SK-N-SH treated with all-trans-retinoic acid at 6 μM for 48 hours (cell line): ENCODE measurements around the gene UNCX.

Experiments
- ARNTL ChIP-seq: fragments of 450-650 bp; formaldehyde crosslinking; IDR thresholded peaks from 2 replicates; pipeline ENCODE4 v1.5.0; 2020; ENCODE audit warnings: low read depth, mild to moderate bottlenecking, moderate library complexity, borderline replicate concordance
- BACH2 ChIP-seq: fragments of 250-450 bp; sonication (Bioruptor Pico); IDR thresholded peaks from 2 replicates; pipeline ENCODE4 v1.9.0; 2021; ENCODE audit warnings: mild to moderate bottlenecking, borderline replicate concordance
- ESRRG ChIP-seq: fragments of 250-450 bp; sonication (Bioruptor Pico); IDR thresholded peaks from 2 replicates; pipeline ENCODE4 v1.6.1; 2021; ENCODE audit warnings: mild to moderate bottlenecking
- ISL1 ChIP-seq: fragments of 250-450 bp; sonication (Bioruptor Pico); IDR thresholded peaks from 2 replicates; pipeline ENCODE4 v2.1.2; 2022; ENCODE audit warnings: mild to moderate bottlenecking, moderate library complexity
- OSR1 ChIP-seq: fragments of 250-450 bp; sonication (Bioruptor Pico); IDR thresholded peaks from 2 replicates; pipeline ENCODE4 v1.8.0; 2022; ENCODE audit warnings: moderate library complexity, mild to moderate bottlenecking, inconsistent platforms
- PPARA ChIP-seq: fragments of 250-450 bp; sonication (Bioruptor Pico); IDR thresholded peaks from 2 replicates; pipeline ENCODE4 v1.5.0; 2020; ENCODE audit warnings: mild to moderate bottlenecking, borderline replicate concordance
- RARB ChIP-seq: fragments of 250-450 bp; sonication (Bioruptor Pico); IDR thresholded peaks from 2 replicates; pipeline ENCODE4 v1.8.0; 2021; ENCODE audit warnings: mild to moderate bottlenecking, moderate library complexity
- TCF4 ChIP-seq: fragments of 250-450 bp; sonication (Bioruptor Pico); IDR thresholded peaks from 2 replicates; pipeline ENCODE4 v1.8.0; 2021; ENCODE audit warnings: mild to moderate bottlenecking, moderate library complexity, borderline replicate concordance
- ZFP3 ChIP-seq: fragments of 250-450 bp; sonication (Bioruptor Pico); IDR thresholded peaks from 2 replicates; pipeline ENCODE4 v1.5.0; 2020; ENCODE audit warnings: mild to moderate bottlenecking, moderate library complexity
- ZFP30 ChIP-seq: fragments of 450-650 bp; formaldehyde crosslinking; IDR thresholded peaks from 2 replicates; pipeline ENCODE4 v1.5.0; 2022; ENCODE audit warnings: mild to moderate bottlenecking, moderate library complexity
- TF ChIP-seq, protein P1 (sequence below): fragments of 250-450 bp; sonication (Bioruptor Pico); IDR thresholded peaks from 2 replicates; pipeline ENCODE4 v1.5.0; 2020; ENCODE audit warnings: mild to moderate bottlenecking, moderate library complexity
- TF ChIP-seq, protein P2 (sequence below): fragments of 250-450 bp; sonication (Bioruptor Pico); IDR thresholded peaks from 2 replicates; pipeline ENCODE4 v1.5.1; 2020; ENCODE audit warnings: low read depth, mild to moderate bottlenecking, moderate library complexity
- TF ChIP-seq, protein P3 (sequence below): fragments of 250-450 bp; sonication (Bioruptor Pico); IDR thresholded peaks from 2 replicates; pipeline ENCODE4 v1.8.0; 2020; ENCODE audit warnings: mild to moderate bottlenecking, moderate library complexity, borderline replicate concordance

DNA sequence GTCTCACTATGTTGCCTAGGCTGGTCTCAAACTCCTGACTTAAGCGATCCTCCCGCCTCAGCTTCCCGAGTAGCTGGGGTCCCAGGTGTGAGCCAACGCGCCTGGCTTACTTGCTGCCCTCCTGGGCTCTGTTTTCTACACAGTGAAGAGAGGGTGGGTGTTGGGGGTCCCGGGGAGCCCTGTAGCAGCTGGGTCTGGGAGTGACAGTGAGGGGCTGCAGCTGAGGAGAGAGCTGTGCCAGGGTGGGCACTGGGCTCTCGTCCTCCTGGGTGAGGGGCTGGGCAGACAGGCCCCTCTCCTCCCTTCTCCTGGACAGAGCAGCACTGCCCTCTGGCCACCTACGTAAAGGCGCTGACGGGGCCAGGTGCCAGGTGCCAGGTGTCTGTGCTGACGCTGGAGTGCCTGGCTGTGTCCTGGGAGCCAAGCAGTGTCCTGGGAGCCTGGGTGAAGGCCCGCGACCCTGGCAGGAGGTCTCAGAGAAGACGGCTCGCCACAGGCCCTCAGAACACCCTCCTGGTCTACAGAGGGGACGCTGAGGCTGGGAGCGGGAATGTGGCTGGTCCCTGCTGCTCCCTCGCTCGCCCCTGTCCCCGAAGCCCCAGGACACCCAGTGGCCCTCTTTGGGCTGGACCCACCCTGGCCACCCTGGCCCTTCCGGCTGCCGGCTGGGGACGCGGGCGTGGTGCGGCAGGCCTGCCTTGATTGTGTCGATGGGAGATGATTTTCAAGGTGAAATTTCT lies 35.6 kb downstream of the UNCX start:
- TF ChIP-seq ZFP30 (no peak), RARB (no peak), ZFP3 (CRISPR knock-in tag) (no peak), BACH2 (CRISPR knock-in tag) (no peak), ESRRG (CRISPR knock-in tag) (no peak), ARNTL (CRISPR knock-in tag) (no peak), OSR1 (no peak), ISL1 (CRISPR knock-in tag) (no peak), PPARA (CRISPR knock-in tag) (no peak), TCF4 (CRISPR knock-in tag) (no peak)
- TF ChIP-seq, protein P1, sequence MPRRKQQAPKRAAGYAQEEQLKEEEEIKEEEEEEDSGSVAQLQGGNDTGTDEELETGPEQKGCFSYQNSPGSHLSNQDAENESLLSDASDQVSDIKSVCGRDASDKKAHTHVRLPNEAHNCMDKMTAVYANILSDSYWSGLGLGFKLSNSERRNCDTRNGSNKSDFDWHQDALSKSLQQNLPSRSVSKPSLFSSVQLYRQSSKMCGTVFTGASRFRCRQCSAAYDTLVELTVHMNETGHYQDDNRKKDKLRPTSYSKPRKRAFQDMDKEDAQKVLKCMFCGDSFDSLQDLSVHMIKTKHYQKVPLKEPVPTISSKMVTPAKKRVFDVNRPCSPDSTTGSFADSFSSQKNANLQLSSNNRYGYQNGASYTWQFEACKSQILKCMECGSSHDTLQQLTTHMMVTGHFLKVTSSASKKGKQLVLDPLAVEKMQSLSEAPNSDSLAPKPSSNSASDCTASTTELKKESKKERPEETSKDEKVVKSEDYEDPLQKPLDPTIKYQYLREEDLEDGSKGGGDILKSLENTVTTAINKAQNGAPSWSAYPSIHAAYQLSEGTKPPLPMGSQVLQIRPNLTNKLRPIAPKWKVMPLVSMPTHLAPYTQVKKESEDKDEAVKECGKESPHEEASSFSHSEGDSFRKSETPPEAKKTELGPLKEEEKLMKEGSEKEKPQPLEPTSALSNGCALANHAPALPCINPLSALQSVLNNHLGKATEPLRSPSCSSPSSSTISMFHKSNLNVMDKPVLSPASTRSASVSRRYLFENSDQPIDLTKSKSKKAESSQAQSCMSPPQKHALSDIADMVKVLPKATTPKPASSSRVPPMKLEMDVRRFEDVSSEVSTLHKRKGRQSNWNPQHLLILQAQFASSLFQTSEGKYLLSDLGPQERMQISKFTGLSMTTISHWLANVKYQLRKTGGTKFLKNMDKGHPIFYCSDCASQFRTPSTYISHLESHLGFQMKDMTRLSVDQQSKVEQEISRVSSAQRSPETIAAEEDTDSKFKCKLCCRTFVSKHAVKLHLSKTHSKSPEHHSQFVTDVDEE: no peak
- TF ChIP-seq, protein P2, sequence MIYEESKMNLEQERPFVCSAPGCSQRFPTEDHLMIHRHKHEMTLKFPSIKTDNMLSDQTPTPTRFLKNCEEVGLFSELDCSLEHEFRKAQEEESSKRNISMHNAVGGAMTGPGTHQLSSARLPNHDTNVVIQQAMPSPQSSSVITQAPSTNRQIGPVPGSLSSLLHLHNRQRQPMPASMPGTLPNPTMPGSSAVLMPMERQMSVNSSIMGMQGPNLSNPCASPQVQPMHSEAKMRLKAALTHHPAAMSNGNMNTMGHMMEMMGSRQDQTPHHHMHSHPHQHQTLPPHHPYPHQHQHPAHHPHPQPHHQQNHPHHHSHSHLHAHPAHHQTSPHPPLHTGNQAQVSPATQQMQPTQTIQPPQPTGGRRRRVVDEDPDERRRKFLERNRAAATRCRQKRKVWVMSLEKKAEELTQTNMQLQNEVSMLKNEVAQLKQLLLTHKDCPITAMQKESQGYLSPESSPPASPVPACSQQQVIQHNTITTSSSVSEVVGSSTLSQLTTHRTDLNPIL (CRISPR knock-in tag): no peak
- TF ChIP-seq, protein P3, sequence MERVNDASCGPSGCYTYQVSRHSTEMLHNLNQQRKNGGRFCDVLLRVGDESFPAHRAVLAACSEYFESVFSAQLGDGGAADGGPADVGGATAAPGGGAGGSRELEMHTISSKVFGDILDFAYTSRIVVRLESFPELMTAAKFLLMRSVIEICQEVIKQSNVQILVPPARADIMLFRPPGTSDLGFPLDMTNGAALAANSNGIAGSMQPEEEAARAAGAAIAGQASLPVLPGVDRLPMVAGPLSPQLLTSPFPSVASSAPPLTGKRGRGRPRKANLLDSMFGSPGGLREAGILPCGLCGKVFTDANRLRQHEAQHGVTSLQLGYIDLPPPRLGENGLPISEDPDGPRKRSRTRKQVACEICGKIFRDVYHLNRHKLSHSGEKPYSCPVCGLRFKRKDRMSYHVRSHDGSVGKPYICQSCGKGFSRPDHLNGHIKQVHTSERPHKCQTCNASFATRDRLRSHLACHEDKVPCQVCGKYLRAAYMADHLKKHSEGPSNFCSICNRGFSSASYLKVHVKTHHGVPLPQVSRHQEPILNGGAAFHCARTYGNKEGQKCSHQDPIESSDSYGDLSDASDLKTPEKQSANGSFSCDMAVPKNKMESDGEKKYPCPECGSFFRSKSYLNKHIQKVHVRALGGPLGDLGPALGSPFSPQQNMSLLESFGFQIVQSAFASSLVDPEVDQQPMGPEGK: no peak
